GM18868 (cell line): Measurements from ENCODE around the gene MST1.

ENCODE experiments used
- ATAC-seq: cut with Tn5 transposase; IDR thresholded peaks from one replicate; pipeline ENCODE4 v1.9.1; 2021; ENCODE audit warnings: mild to moderate bottlenecking, moderate library complexity; ENCODE audit not compliant: unreplicated experiment

MST1 gene

GRCh38 chr3:49718858-49719213 is 29.6 kb upstream of the MST1 start:
- ATAC-seq: no peak

GRCh38 chr3:49717959-49718857 is 28.9 kb upstream of the MST1 start:
- ATAC-seq: no peak

- no peak for ATAC-seq
These were observed 28.1 kb upstream of the MST1 start for GRCh38 chr3:49717211-49717958.

GRCh38 chr3:49716691-49717210 is 27.5 kb upstream of the MST1 start:
- no peak for ATAC-seq

- no peak for ATAC-seq
These were observed 26.9 kb upstream of the MST1 start for GRCh38 chr3:49716169-49716568.

- no peak for ATAC-seq
These were observed 26.4 kb upstream of the MST1 start for GRCh38 chr3:49715611-49716121.

GRCh38 chr3:49714728-49715550 is 25.7 kb upstream of the MST1 start:
- ATAC-seq: no peak

GRCh38 chr3:49713336-49714105 is 24.2 kb upstream of the MST1 start:
- ATAC-seq: no peak

- ATAC-seq: no peak
These were observed 23.5 kb upstream of the MST1 start for GRCh38 chr3:49712631-49713317.

GRCh38 chr3:49712166-49712565 is 22.9 kb upstream of the MST1 start:
- ATAC-seq: no peak

- ATAC-seq: no peak
These were observed 22.2 kb upstream of the MST1 start for GRCh38 chr3:49711489-49711888.

GRCh38 chr3:49709852-49710251 is 20.6 kb upstream of the MST1 start:
- ATAC-seq: no peak

- no peak for ATAC-seq
These were observed 17.8 kb upstream of the MST1 start for GRCh38 chr3:49707113-49707480.

GRCh38 chr3:49706456-49707112 is 17.3 kb upstream of the MST1 start:
- no peak for ATAC-seq

- no peak for ATAC-seq
These were observed 16.2 kb upstream of the MST1 start for GRCh38 chr3:49705390-49705960.

- no peak for ATAC-seq
These were observed 15.4 kb upstream of the MST1 start for GRCh38 chr3:49704629-49705028.

GRCh38 chr3:49703956-49704355 is 14.7 kb upstream of the MST1 start:
- ATAC-seq: no peak

GRCh38 chr3:49703443-49703927 is 14.2 kb upstream of the MST1 start:
- peak; percentile 82 for ATAC-seq

- ATAC-seq: no peak
These were observed 13.4 kb upstream of the MST1 start for GRCh38 chr3:49702672-49703071.
